GM21526 (cell line): Measurements from ENCODE around the gene BFSP1.

Experiments used
- ATAC-seq: cut with Tn5 transposase; IDR thresholded peaks from one replicate; pipeline ENCODE4 v1.9.1; 2021; ENCODE audit warnings: moderate library complexity; ENCODE audit not compliant: unreplicated experiment, low FRiP score

BFSP1 gene

DNA sequence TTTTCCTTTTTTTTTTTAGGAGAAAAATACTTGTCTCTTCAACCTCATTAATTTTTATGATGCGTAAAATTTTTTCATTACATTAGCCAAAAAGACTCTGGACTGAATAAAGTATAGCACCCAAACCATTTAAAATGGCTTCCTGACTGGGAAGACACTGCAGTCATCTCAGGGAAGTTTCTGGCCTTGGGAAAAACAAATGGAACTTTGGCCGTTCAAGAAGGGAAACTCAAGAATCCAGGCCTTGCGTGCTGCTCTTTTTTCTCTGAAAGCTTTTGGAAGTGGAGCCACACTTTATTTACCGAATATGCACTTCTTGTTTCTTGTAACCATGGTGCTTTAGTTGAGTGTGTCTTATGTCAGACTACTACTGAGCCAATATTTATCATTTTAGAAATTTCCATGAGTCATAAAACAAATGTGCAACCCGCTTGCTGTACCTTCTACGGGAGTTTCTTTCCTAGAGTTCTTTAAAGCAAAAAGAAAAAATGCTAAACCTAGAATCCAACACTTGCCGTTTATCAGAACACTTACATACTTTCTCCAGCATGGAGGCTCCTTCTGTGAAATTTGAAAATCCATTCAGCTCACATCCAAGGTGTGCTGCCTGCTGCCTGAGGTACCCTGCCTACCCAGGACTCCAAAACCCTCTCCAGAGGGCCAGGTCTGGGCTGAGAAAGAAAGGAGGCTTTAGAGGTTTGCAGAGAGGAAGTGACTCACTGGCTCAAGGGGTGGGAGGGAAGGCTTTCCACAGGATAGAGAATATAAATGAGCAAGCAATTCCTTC is 27.2 kb upstream of the BFSP1 start:
- ATAC-seq = no peak

DNA sequence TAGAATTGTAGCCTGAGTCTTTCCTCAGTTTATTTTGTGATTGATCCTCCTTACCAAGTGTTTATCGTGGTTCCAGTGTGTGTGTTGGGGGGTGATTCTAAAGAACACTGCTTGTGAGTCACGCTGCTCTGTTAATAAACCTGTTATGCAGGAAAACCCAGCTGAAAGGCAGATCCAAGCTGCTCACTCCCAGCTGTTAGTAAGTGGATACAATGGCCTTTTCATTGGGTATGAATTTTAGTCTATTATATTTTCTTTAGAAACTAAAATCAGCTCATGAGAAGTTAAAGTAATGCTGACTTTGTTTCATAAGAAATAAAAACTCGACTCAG is 26.5 kb upstream of the BFSP1 start:
- ATAC-seq = no peak

DNA sequence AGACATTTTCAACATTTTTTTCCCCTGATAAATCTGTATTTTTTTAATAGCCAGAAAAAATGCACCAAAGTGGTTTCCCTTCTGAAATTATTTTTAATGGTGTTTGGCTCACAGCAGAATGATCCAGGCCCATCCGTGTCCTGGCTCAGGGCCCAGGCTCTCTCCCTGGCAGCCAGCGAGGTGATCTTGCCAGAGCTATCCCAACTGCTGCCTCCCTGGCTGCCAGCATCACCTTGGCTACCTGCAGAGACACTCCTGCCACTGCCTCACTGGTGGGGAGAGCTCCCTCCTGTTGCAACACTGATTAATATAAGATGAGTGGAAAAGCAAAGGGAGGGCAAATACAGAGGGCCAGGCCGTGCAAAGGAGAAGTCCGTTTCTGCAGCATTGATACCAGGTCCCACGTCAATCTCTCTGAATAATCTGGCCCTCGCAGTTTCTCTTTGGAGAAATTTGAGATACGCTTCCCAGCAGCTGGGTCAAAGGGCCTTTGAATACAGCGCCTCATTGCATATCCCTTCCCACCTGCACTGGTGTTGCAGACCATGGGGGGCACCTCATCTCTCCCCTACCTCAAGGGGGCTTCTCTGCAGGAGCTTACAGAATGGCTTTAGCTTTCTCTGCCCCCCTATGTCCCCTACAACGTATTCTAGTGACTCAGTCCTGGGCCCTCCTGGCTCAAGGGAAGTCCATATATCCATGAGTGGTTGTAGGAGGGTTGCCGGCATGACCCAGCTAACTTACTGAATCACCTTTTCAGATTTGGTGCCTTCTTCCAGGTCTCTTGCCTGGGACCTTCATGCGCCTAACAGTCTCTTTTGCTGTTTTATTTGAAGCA is 25.9 kb upstream of the BFSP1 start:
- no peak for ATAC-seq

DNA sequence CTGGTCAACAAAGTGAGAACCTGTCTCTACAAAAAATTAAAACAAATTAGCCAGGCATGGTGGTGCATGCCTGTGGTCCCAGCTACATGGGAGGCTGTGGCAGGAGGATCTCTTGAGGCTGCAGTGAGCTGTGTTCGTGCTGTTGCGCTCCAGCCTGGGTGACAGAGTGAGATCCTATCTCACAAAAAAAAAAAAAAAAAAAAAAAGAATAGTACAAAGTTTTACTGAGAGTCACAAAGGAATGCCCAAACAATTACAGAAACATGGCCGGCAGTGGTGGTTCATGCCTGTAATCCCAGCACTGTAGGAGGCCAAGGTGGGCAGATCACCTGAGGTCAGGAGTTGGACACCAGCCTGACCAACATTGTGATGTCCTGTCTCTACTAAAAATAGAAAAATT is 23.9 kb upstream of the BFSP1 start:
- no peak for ATAC-seq

DNA sequence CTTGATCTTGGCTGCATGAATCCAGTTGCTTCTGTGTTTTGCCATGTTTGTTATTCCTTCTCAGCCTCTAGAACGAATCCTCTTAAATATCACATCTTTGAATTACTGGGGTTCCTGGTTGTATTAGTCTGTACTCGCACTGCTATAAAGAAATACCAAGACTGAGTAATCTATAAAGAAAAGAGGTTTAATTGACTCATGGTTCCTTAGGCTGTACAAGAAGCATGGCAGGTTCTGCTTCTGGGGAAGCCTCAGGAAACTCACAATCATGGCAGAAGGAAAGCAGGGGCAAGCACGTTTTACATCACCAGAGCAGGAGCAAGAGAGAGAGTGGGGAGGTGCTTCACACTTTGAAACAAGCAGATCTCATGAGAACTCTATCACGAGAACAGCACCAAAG is 18.0 kb upstream of the BFSP1 start:
- no peak for ATAC-seq

DNA sequence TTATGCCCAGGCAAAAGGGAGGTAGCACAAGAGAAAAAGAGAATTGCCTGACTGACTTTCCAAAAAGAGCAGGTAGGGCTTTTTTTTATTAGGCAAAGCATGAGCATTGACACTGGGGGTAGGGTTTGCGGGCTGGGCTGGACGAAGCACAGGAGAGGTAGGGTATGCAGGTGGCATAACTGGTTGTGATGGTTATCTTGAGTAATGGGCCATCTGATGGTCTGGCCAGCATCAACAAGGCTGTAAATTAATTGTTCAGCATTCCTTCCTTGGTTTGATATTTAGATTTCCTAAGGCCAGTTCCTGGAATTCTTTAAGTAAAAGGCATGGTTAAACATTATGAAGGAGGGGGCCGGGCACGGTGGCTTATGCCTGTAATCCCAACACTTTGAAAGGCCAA is 13.9 kb upstream of the BFSP1 start:
- ATAC-seq = no peak

DNA sequence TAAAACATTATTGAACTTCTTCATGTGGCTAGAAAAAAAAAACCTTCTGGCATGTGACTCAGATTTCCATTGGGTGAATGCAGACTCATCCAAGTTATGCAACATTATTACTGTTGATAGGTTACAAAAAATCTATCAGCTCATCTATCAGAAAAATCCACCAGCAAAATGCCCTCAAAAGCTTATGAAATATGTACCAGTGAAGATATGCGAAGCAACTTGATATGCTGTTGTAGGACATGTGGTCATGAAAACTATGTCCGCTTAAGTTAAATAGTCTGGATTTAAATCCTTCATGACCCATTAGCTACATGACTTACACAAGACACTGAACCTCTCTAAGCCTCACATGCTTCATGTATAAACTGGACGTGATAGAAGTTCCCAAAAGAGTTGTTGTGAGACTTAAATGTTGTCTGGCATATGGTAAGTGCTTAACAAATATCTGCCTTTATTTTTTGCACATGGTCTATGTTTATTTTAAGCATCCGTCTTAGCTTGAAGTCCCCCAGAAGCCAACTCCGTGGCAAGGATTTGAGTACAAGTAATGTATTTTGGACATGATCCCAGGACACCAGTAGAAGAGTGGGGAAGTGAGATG is 12.5 kb upstream of the BFSP1 start:
- no peak for ATAC-seq

DNA sequence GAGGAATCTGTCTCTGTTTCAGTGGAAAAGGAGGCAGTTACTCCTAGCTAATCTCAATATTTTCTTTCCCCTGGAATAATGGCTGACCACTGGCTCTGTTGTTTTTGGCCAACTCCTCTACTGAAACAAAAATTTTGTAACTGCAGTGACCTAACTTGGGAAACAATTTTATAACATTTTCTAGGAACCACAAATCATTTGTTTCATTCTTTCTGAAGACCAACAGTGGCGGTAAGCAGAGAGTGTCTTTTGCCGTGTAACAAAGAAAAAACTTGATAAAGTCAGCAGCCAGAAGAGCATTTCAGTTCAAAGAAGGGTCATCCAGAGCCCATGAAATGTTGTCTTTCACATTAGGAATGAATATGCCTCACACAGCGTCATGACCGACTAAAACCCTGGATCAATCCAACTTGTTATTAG is 11.8 kb upstream of the BFSP1 start:
- no peak for ATAC-seq

DNA sequence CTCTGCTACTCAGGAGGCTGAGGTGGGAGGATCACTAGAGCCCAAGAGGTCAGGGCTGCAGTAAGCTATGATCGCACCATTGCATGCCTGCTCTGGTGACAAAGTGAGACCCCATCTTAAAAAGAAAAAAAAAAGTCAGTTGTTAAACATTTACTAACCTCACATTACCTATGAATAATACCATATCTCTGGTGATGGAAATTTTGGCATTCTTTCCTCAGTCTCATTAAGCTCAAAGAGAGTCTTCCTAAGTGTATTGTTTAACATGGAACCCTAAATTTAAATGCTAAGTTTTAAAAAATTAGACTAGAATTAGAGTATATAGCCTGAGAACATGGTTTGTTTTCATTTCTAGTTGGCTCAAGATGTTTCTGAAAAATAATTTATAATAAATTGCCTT is 11.3 kb upstream of the BFSP1 start:
- no peak for ATAC-seq

DNA sequence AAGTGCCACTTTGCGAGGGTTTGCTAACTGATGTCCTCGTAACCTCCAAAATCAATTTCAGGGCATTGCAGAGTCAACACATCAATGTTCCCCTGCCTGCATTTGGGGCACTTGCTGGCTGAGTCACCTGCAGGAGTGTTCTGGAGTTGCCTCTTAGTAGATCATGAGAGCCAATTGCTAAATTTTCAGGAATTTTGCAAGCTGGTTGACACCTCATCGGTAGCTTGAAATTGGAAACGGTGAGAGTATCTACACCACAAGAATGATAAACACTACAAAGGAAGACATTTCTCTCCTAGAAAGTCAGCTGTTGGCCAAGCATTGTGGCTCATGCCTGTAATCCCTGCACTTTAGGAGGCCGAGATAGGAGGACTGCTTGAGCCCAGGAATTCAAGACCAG is 10.8 kb upstream of the BFSP1 start:
- no peak for ATAC-seq

DNA sequence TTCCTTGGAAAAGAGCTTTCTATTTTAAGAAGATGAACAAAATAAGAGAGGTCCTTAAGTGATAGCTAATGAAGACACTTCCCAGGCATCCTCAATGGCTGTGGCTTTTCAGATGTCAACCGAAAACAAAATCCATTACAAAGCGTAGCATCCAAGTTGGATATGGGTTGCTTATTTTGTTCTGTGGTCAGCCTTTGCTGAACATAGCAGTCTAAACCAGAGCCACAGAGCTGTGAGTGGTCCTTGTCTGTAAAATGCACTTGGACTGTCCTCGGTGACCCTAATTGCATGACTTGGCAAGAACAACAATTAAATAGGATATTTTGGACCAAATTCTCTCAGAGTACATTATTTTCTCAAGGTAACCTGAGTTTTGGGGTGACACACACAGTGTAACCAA is 10.4 kb upstream of the BFSP1 start:
- no peak for ATAC-seq

DNA sequence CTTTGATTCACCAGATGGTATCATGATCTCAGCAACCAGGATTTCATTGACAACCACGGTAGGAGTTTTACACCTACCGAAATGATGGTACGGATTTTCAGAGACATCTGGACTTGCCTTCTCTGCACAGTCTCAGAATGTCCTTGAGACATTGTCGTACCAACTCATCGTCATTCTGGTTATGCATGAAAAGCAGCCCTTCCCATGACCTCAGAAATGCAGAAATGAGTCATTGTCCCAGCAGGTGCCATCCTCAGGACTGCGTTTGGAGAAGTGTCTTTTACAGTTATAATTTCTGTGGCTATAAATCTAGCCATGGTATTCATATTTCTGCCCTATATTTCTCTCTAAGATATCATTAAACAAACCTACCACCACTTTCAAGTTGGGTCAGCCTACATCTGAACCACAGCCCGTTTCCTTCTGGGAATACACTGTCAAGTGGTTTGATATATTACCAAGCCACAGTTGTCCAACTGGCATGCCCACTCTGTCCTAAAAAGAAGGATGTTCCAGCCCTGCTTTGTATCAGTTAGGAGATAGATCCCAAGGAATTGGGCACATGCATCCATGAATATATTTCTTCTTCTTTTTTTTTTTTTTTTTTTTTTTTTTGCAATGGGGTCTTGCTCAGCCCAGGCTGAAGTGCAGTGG is 7.5 kb upstream of the BFSP1 start:
- peak; percentile 59 for ATAC-seq

DNA sequence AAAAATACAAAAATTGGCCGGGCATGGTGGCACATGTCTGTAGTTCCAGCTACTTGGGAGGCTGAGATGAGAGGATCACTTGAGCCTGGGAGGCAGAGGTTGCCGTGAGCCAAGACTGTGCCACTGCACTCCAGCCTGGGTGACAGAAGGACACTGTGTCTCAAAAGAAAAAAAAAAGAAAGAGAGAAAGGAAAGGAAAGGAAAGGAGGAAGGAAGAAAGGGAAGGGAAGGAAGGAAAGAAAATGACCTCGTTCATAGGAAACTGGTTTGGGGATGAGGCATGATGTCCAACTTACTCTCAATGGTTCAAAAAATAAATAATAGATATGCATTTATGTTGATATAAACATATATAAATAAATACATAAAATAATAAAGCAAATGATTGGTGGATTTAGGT is 6.8 kb upstream of the BFSP1 start:
- no peak for ATAC-seq

DNA sequence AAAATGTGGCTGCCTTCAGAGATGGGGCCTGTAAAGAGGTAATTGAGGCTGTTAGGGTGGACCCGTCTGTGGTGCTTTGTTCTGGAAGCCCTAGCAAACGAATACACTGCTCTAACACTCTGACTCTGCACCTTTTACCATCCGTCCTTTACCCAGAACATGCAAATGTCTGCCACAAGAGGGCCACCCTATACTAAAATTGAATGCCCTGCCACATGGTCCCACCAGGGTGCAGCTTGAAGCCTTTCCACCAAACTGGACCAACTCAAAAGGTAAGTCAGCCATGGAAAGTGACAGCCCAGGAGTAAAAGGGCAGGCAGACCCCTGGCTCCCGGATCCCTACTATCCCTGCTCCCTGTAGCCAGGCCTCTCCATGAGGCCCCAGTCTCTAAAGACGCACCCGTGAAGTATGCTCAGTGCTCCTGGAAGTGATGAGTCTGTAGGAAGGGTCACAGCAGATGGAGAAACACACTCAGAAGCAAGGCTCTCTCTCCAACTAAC is 5.8 kb upstream of the BFSP1 start:
- ATAC-seq = peak; percentile 84

DNA sequence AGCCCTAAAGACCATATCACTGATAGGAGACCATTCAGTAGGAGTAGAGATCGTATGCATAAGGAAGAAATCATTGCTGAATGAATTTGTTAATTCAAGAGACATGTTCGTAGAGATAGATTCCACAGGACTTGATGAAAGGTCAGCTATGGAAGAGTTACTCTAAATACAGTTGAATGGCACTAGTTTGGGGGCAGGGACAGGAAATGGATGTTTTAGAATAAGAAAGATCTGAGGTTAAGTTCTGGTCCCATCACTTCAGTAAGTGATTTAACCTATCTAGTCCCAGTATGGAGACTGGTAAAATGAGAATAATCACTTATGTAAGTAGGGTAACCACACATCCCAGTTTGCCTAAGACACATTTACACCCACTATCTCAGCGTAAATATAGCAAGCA is 2.9 kb upstream of the BFSP1 start:
- no peak for ATAC-seq

DNA sequence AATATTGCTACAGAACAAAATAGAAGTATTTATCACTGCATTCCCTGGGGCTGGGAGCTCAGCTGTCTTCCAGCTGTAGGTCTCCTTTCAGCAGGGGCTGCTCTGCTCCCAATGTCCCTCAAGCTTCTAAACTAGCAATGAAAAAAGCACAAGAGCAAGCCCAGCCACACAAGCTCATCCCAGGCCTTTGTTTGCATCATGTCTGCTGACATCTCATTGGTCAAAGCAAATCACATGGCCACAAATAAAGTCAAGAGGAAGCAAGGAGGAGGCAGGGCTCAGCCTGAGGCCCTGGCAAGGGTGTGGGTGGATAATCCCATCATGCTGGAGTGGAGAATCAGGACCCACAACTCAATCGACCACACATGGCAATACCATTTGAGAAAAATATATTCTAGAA is 2.2 kb upstream of the BFSP1 start:
- ATAC-seq = no peak

DNA sequence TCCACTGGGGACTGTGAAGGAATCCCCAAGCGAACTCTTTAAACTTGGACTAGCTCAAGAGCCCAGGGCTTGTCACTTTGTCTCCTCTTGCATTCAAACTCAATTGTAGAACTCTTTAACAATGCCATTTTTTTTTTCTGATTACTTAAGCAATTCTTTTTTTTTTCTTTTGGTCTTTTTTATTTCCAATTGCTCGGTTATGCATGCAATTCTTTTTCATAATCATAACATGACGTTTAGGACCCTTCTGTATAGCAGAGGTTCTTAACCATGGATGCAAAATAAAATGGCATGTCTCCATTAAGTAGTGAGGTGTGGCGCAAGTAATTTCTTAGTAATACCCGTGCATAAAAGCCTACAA is 466 bp upstream of the BFSP1 start:
- no peak for ATAC-seq

DNA sequence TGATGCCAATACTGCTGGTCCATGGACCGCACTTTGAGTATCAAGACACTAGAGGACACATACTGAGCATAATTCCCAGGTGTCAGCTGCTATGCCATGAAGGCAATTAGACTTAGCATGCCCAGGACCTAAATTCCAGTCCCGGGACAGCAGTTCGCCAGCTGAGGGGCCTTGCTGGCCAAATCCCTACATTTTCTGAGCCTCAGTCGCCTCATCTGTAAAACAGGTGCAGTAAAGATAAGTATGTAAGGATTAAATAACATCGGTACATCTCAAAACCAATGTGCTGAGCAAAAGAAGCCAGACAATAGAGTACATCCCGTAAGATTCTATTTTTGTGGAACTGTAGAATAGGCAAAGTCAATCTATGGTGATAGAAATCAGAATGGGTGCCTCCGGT is 1.0 kb downstream of the BFSP1 start:
- ATAC-seq = no peak

DNA sequence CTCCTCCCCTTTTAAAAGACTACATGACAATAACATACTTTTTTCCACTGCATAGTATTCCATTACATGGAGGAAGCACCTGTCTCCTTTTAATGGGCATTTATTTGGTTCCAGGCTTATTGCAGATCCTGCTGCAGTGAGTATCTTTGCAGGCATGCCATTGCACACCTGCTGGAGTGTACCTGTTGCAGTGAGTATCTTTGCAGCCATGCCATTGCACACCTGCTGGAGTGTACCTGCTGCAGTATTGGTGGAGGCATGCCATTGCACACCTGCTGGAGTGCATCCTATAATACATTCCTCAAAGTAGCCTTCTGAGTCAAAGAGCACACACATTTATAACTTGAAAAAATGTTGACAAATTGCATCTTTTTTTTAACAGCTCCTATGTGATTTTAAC is 1.6 kb downstream of the BFSP1 start:
- ATAC-seq = no peak

DNA sequence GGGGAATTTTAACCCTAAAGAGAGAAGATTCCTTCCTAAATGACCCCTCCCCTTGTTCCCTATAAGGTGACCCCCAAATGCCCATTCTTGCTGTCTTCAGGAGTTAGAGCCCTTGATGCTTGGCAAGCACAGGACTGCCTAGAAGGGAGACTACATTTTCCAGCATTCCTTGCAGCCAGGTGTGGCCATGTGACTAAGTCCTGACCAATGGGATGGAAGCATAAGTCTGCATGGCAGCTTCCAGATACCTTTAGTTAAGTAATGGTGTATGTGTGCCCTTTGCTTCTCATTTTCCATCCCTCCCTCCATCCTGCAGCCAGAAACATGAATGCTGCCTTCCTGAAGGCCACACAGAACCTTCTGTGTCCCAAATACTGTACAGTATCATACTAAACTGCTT is 5.5 kb downstream of the BFSP1 start:
- no peak for ATAC-seq

DNA sequence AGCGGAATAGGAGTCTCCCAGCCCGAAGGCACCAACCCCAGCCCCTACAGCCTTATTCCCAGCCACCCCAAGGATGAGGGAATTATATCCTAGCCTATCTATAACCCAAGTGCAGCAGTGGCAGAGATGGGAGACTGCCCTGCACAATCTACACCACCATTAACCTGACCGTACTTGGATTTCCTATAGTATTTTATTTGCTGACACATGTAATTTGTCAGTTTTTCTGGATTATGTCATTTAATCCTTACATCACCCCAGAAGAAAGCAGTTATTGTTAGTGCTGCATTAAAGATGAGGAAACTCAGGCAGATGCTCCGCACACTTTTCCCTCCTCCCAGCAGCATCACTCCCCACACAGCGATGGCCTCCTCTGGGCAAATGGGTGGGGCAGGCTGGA is 6.0 kb downstream of the BFSP1 start:
- ATAC-seq = no peak
